NCI-H1436 (cell line): ENCODE measurements around the gene SLC38A3.

Experiments
- DNase-seq: peaks from one replicate; lab custom pipeline; 2025; lab: John Stamatoyannopoulos, UW

The SLC38A3 gene

GRCh38 chr3:50268703-50269451 lies 63.8 kb downstream of the SLC38A3 start, which contains the start of gene SEMA3B:
Gene SEMA3B, plus strand, starts transcription at chr3:50269147. Its CDS starts 94 bp downstream, at chr3:50269241.
- no peak for DNase-seq

GRCh38 chr3:50269460-50269859 lies 64.4 kb downstream of the SLC38A3 start:
- no peak for DNase-seq

DNA sequence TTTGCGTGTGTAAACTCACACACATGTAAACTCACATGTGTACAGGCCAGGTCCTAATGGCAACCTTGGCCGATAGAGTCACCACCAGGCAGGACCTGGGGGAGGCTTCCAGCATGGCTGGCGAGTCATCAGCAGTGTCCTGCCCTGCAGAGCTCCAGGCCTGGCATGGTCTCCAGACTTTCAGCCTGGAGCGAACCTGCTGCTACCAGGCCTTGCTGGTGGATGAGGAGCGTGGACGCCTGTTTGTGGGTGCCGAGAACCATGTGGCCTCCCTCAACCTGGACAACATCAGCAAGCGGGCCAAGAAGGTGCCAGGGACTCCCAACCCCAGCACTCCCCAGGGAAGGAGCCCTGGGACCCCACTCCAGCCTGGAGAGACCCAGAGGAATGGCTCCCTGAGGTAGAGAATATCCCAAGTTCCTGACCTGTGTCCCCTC lies 64.9 kb downstream of the SLC38A3 start:
- no peak for DNase-seq

- DNase-seq: no peak
Measured at GRCh38 chr3:50270422-50271224, 65.6 kb downstream of the SLC38A3 start.
